HG03442 (cell line): Measurements from ENCODE around the gene LALBA.
"Not testable (repeated sequence)": the region's sequence is repeated elsewhere in the genome, so short reads cannot be mapped to it uniquely, and the experiment has no call there.

ENCODE experiments used
- ATAC-seq: cut with Tn5 transposase; IDR thresholded peaks from one replicate; pipeline ENCODE4 v1.9.1; 2021; ENCODE audit warnings: mild to moderate bottlenecking, moderate library complexity; ENCODE audit not compliant: unreplicated experiment

LALBA gene

DNA sequence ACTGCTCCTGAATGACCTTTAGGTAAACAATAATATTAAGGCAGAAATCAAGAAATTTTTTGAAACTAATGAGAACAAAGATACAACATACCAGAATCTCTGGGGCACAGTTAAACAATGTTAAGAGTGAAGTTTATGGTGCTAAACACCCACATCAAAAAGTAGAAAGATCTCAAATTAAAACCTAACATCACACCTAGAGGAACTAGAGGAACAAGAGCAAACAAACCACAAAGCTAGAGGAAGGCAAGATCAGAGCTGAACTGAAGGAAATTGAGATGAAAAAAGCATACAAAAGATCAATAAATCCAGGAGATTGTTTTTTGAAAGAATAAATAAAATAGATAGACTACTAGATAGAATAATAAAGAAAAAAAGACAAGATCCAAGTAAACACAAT lies 37.2 kb downstream of the LALBA start:
- ATAC-seq: no peak

DNA sequence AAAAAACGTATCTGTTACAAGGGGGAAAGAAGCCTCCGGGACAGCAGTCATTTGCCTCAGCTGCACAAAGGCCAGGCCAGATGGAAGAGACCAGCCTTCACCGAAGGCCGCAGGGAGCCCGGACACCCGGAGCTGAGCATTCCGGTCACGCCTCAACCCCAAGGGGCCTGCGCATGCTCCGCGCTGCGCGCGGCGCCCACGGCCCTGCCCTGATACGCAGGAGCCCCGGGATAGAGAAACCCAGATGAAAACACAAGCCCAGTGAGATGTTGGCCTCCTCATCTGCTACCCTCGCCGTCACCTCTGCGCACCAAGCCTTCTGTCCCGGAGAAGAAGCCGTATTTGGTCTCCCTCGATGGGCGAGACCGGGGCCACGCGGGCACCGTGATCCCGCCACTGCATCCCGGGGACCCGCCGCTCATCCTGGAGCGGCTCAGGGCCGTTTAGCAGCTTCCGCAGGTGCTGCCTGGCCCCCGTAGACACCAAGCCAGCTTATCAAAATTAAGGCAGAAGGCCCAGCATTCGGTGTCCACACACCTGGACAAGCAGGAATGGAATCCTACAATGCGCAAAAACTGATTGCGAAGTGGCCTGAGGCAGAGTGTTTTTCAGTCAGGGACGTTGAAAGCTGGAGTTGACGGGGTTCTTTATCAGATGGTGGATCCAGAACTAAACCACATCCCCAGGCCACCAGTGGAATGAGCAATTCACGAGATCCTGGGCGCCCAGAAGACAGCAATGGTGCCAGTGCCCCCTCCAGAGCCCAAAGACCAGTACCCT lies 41.8 kb downstream of the LALBA start:
- ATAC-seq: no peak

DNA sequence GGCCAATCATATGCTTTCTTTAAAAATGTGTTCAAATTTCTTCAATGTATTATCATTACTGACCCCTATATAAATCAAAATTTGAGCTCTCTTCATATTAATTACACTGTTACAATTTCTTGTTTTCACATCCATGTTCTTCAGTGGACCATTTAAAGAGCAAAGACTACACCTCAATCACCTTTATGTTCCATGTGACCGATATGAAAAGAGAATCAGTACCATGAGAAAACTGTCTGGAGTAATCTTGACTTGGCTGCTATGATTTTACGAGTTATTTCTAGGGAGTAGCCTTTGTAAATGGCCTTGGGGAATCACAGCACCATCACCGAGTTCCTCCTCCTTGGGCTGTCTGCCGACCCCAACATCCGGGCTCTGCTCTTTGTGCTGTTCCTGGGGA lies 44.5 kb downstream of the LALBA start, which contains the start of gene OR8S1:
Gene OR8S1 (plus strand): TSS at position 301 of the 400 bp plus-strand sequence. CDS start 0 bp downstream, at position 301.
- ATAC-seq: no peak

DNA sequence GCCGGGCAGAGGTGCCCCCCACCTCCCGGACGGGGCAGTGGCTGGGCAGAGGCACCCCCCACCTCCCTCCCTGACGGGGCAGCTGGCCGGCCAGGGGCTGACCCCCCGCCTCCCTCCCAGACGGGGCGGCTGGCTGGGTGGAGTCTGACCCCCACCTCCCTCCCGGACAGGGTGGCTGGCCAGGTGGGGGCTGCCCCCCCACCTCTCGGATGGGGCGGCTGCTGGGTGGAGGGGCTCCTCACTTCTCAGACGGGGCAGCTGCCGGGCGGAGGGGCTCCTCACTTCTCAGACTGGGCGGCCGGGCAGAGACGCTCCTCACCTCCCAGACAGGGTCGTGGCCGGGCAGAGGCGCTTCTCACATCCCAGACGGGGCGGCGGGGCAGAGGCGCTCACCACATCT lies 49.5 kb downstream of the LALBA start:
- not testable (repeated sequence) for ATAC-seq
